Neural cell (in vitro differentiated cells): ENCODE measurements around the gene SLC25A26. TPM values are rescaled to one million over a fixed set of nuclear protein-coding genes. Genes with fewer than 3 reads are reported as not detected.

Experiments
- H2AFZ ChIP-seq: fragments of 200-600, 300-800 bp; sonication (generic), shearing (Covaris generic); 2 replicates; pipeline ENCODE4 v1.6.0; 2014; ENCODE audit warnings: low read depth, mild to moderate bottlenecking, antibody characterized with exemption, low read length, moderate library complexity
- H3F3A ChIP-seq: fragments of 200-600 bp; shearing (Covaris generic); 2 replicates; pipeline ENCODE4 v1.6.1; 2016; ENCODE audit warnings: mild to moderate bottlenecking, moderate library complexity, mixed read lengths, antibody characterized with exemption, low read length; ENCODE audit not compliant: insufficient read depth, poor library complexity, severe bottlenecking
- H3K27ac ChIP-seq: fragments of 200-600, 300-800 bp; sonication (generic), shearing (Covaris generic); 2 replicates; pipeline ENCODE4 v1.5.1; 2014; ENCODE audit warnings: mild to moderate bottlenecking, low read length, moderate library complexity
- H3K27me3 ChIP-seq: fragments of 300-800, 200-600 bp; sonication (generic), shearing (Covaris generic); 2 replicates; pipeline ENCODE4 v1.6.0; 2014; ENCODE audit warnings: mild to moderate bottlenecking, low read depth, low read length, moderate library complexity; ENCODE audit not compliant: insufficient read depth
- H3K36me3 ChIP-seq: fragments of 300-800, 200-600 bp; sonication (generic), shearing (Covaris generic); 2 replicates; pipeline ENCODE4 v1.5.1; 2014; ENCODE audit warnings: mild to moderate bottlenecking, antibody characterized with exemption, low read length, moderate library complexity; ENCODE audit not compliant: insufficient read depth
- H3K4me2 ChIP-seq: fragments of 300-800, 200-600 bp; sonication (generic), shearing (Covaris generic); 2 replicates; pipeline ENCODE4 v1.6.0; 2014; ENCODE audit warnings: mild to moderate bottlenecking, low read length
- H3K4me3 ChIP-seq: fragments of 300-800, 200-600 bp; sonication (generic), shearing (Covaris generic); 2 replicates; pipeline ENCODE4 v1.5.1; 2014; ENCODE audit warnings: mild to moderate bottlenecking, low read length, moderate library complexity
- H3K79me2 ChIP-seq: fragments of 200-600 bp; shearing (Covaris generic); replicated peaks from 2 replicates; pipeline ENCODE4 v1.6.0; 2014; ENCODE audit warnings: mild to moderate bottlenecking, low read length, moderate library complexity; ENCODE audit not compliant: insufficient read depth
- H3K9ac ChIP-seq: fragments of 300-800, 200-600 bp; sonication (generic), shearing (Covaris generic); 2 replicates; pipeline ENCODE4 v1.6.1; 2016; ENCODE audit warnings: mild to moderate bottlenecking, low read length, mixed read lengths
- H3K9me2 ChIP-seq: fragments of 200-600 bp; shearing (Covaris generic); 2 replicates; pipeline ENCODE4 v1.6.1; 2016; ENCODE audit warnings: mild to moderate bottlenecking, low read length, mixed read lengths; ENCODE audit not compliant: insufficient read depth
- H3K9me3 ChIP-seq: fragments of 200-600, 300-800 bp; sonication (generic), shearing (Covaris generic); 2 replicates; pipeline ENCODE4 v1.6.1; 2016; ENCODE audit warnings: mild to moderate bottlenecking, mixed run types, low read length, moderate library complexity, mixed read lengths
- H4K20me1 ChIP-seq: fragments of 200-600 bp; shearing (Covaris generic); 2 replicates; pipeline ENCODE4 v1.6.1; 2016; ENCODE audit warnings: mild to moderate bottlenecking, mixed run types; ENCODE audit not compliant: insufficient read depth
- CTCF ChIP-seq: fragments of 450-650 bp; IDR thresholded peaks from 2 replicates; pipeline ENCODE4 v1.5.1; 2014; ENCODE audit warnings: antibody characterized with exemption, mild to moderate bottlenecking, moderate library complexity; ENCODE audit not compliant: poor library complexity, severe bottlenecking
- EP300 ChIP-seq: fragments of 450-650 bp; conservative IDR thresholded peaks from 2 replicates; pipeline ENCODE4 v1.6.1; 2014; ENCODE audit warnings: antibody characterized with exemption, mild to moderate bottlenecking, moderate library complexity; ENCODE audit not compliant: poor library complexity, severe bottlenecking
- EZH2 ChIP-seq: fragments of 200-600, 300-800 bp; shearing (Covaris generic), sonication (generic); IDR thresholded peaks from 2 replicates; pipeline ENCODE4 v1.6.1; 2014; ENCODE audit warnings: antibody characterized with exemption, low read length, borderline replicate concordance, mild to moderate bottlenecking; ENCODE audit not compliant: insufficient read depth, poor library complexity, severe bottlenecking
- MXI1 ChIP-seq: fragments of 450-650 bp; conservative IDR thresholded peaks from 2 replicates; pipeline ENCODE4 v1.6.1; 2014; ENCODE audit warnings: antibody characterized with exemption, mild to moderate bottlenecking; ENCODE audit not compliant: poor library complexity, severe bottlenecking
- POLR2AphosphoS5 ChIP-seq: IDR thresholded peaks from 2 replicates; pipeline ENCODE4 v1.6.1; 2012
- RAD21 ChIP-seq: fragments of 450-650 bp; conservative IDR thresholded peaks from 2 replicates; pipeline ENCODE4 v1.6.1; 2014; ENCODE audit warnings: antibody characterized with exemption, mild to moderate bottlenecking, moderate library complexity
- REST ChIP-seq: IDR thresholded peaks from 2 replicates; pipeline ENCODE4 v1.6.1; 2012; ENCODE audit warnings: borderline replicate concordance
- SMC3 ChIP-seq: fragments of 450-650 bp; conservative IDR thresholded peaks from 2 replicates; pipeline ENCODE4 v1.6.1; 2014; ENCODE audit warnings: antibody characterized with exemption, mild to moderate bottlenecking, moderate library complexity; ENCODE audit not compliant: poor library complexity
- TAF1 ChIP-seq: IDR thresholded peaks from 2 replicates; pipeline ENCODE4 v1.6.1; 2012; ENCODE audit warnings: low read depth
- polyA plus RNA-seq: library from polyadenylated mRNA; depleted of rRNA; stranded (reverse); fragments of >200 nt; gene quantifications from 2 replicates; pipeline ENCODE4 v1.2.3, GENCODE V29; 2014

The SLC25A26 gene
- polyA plus RNA-seq, 1 donor from 2014 or later, result 21.0 TPM

- H3K9me2 ChIP-seq, result no peaks in the 10 kb centered on the region
- H4K20me1 ChIP-seq, result no peaks in the 10 kb centered on the region
- no peak overlapping the region for H3K4me2 ChIP-seq
- H3K27me3 ChIP-seq, result no peaks in the 10 kb centered on the region
- H3K36me3 ChIP-seq, result no peaks in the 10 kb centered on the region
- no peak overlapping the region for H3K9ac ChIP-seq
- H2AFZ ChIP-seq, result no peak overlapping the region
- H3K79me2 ChIP-seq, result no peaks in the 10 kb centered on the region
- TF ChIP-seq EP300, result no peak
- no peak for TF ChIP-seq CTCF
- no peak for TF ChIP-seq REST
- TF ChIP-seq MXI1, result no peak
- TF ChIP-seq POLR2AphosphoS5, result no peak
- TF ChIP-seq RAD21, result no peak
- no peak for TF ChIP-seq TAF1
- no peak for TF ChIP-seq EZH2
- no peak for TF ChIP-seq SMC3
- H3K27ac ChIP-seq, result no peak overlapping the region
- H3F3A ChIP-seq, result no peaks in the 10 kb centered on the region
- H3K4me3 ChIP-seq, result no peak overlapping the region
- no peaks in the 10 kb centered on the region for H3K9me3 ChIP-seq
Measured at GRCh38 chr3:66179793-66180192, 41.0 kb upstream of the SLC25A26 start.

GRCh38 chr3:66181764-66182163 is 39.0 kb upstream of the SLC25A26 start:
- Histone ChIP-seq H3K4me2 (no peak overlapping the region), H4K20me1 (no peaks in the 10 kb centered on the region), H2AFZ (no peak overlapping the region), H3F3A (no peaks in the 10 kb centered on the region), H3K27me3 (no peaks in the 10 kb centered on the region), H3K79me2 (no peaks in the 10 kb centered on the region), H3K9me3 (no peaks in the 10 kb centered on the region), H3K9me2 (no peaks in the 10 kb centered on the region), H3K9ac (no peak overlapping the region), H3K27ac (no peak overlapping the region), H3K36me3 (no peaks in the 10 kb centered on the region), H3K4me3 (no peak overlapping the region)
- TF ChIP-seq MXI1 (no peak), CTCF (no peak), TAF1 (no peak), REST (no peak), RAD21 (no peak), EZH2 (no peak), SMC3 (no peak)
